ENCODE data around the gene LTBP1.

- TF ChIP-seq CTCF (IDR thresholded peaks at IDR 0.05) (no peak), POLR2A (IDR thresholded peaks at IDR 0.05) (no peak)
Measured at GRCh38 chr2:33321236-33321771, 374.6 kb downstream of the LTBP1 start.

Measured in adrenal gland (tissue), 5 donors.